Peyer's patch (tissue), 4 donors: ENCODE data around the gene LILRA2. TPM values are rescaled to one million over a fixed set of nuclear protein-coding genes. Genes with fewer than 3 reads are reported as not detected.

Experiments
- DNase-seq, 3 donors: peaks; one replicate each; pipeline ENCODE4 v3.0.0-alpha.2; 2017 to 2019
- H3K27ac ChIP-seq, 4 donors: fragments of 200-600 bp; sonication (generic); one replicate each; pipeline ENCODE4 v1.5.1; 2016 to 2019
- H3K27me3 ChIP-seq, 2 donors: fragments of 200-600 bp; sonication (generic); one replicate each; pipeline ENCODE4 v1.5.1; 2019
- H3K36me3 ChIP-seq, 3 donors: fragments of 200-600 bp; sonication (generic); one replicate each; pipeline ENCODE4 v1.5.1; 2016 to 2019
- H3K4me1 ChIP-seq, 4 donors: fragments of 200-600 bp; sonication (generic); one replicate each; pipeline ENCODE4 v1.5.1; 2016 to 2019
- H3K4me3 ChIP-seq, 4 donors: fragments of 200-600 bp; sonication (generic); 1 replicate in 3 of 4; 2 replicates in 1 of 4; pipeline ENCODE4 v1.5.1; 2016 to 2019; ENCODE audit warnings: mild to moderate bottlenecking in 1 of 4
- H3K9me3 ChIP-seq, 4 donors: fragments of 200-600 bp; sonication (generic); one replicate each; pipeline ENCODE4 v1.5.1; 2016 to 2019; ENCODE audit warnings: mild to moderate bottlenecking in 1 of 4
- POLR2A ChIP-seq, 2 donors: fragments of 450-650 bp; IDR thresholded peaks; one replicate each; pipeline ENCODE4 v1.5.1; 2017; ENCODE audit warnings: antibody characterized with exemption in 2 of 2, mild to moderate bottlenecking in 2 of 2, moderate library complexity in 2 of 2
- total RNA-seq, 4 donors: library from RNA; depleted of rRNA; stranded (reverse); fragments of >200 nt; gene quantifications; one replicate each; pipeline ENCODE4 v1.1.0, GENCODE V29; 2016
- TF ChIP-seq, protein P1 (sequence below), 6 experiments: fragments of 450-650 bp in 4 of 6; fragments of 200-600 bp in 2 of 6; sonication (generic) in 1 of 6; IDR thresholded peaks; one replicate each; pipeline ENCODE4 v1.5.1; 2017 to 2019; ENCODE audit warnings: antibody characterized with exemption in 6 of 6, mild to moderate bottlenecking in 3 of 6, moderate library complexity in 1 of 6

The LILRA2 gene
- total RNA-seq, 4 donors from 2014 or later: 0.80 to 1.7 TPM; not detected in 2

DNA sequence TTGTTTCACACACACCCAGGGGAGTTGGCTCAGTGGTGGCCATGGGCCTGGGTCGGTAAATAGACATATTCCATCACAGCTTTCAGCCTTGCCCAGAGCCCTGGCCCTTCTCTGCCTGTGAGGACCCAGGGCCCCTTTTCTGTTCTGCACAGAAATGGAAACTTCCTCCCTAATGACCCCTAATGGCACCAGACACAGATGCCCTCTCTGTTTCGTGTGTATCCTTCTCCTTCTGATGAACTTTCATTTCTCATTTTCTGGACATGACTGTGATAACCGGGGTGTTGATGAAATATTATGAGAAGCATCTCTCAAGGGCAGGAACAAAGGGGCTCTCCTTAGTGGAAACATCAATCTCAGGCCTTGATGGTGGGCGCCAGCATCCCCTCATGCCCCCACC lies 32.6 kb downstream of the LILRA2 start:
- no peak for DNase-seq

DNA sequence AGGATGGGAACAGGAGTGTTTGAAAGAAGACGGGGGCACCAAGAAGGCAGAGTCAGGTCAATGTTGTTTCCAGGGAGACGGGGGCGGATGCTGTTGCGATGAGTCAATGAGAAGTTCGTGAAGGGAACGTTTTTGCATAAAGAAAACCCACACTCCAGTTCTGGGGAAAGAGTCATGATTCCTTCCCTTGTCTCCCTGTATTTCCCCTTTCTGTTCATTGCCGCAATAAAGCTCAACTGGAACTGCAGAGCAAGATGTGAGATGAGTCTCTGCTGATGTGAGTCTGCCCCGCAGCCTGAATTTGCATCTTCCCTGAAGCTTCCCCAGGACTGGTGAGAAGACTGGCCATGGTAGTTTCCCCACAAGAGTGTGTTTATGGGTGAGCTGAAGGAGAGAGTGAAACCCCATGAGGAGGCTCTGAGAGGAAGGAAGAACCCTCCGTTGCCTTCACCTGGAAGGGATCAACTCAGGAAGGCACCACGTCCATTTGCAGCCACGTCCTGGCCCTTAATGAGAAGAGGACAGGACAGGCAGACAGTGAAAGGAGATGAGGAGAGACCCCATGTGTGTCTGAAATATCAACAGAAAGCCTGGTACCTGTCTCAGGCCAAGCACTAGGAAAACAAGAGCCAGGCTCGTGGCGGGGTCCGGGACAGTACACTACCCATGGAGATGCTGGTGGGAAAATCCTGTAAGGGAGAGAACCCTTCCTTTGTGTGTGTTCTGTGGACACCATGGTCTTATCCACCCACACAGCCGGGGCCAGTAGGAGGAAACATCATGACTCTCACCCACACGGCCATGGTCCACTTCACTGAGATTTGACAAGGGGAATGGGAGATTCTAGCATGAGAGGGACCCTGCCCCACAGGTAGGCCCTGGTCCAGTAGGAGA lies 33.5 kb downstream of the LILRA2 start:
- H3K27ac ChIP-seq: no peak overlapping the region
- no peaks in the 10 kb centered on the region for H3K36me3 ChIP-seq
- H3K4me1 ChIP-seq: no peaks in the 10 kb centered on the region
- no peak overlapping the region for H3K4me3 ChIP-seq
- H3K27me3 ChIP-seq: no peaks in the 10 kb centered on the region
- TF ChIP-seq POLR2A (IDR thresholded peaks at IDR 0.05): no peak
- TF ChIP-seq, protein P1, sequence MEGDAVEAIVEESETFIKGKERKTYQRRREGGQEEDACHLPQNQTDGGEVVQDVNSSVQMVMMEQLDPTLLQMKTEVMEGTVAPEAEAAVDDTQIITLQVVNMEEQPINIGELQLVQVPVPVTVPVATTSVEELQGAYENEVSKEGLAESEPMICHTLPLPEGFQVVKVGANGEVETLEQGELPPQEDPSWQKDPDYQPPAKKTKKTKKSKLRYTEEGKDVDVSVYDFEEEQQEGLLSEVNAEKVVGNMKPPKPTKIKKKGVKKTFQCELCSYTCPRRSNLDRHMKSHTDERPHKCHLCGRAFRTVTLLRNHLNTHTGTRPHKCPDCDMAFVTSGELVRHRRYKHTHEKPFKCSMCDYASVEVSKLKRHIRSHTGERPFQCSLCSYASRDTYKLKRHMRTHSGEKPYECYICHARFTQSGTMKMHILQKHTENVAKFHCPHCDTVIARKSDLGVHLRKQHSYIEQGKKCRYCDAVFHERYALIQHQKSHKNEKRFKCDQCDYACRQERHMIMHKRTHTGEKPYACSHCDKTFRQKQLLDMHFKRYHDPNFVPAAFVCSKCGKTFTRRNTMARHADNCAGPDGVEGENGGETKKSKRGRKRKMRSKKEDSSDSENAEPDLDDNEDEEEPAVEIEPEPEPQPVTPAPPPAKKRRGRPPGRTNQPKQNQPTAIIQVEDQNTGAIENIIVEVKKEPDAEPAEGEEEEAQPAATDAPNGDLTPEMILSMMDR (IDR thresholded peaks at IDR 0.05): no peak
- no peaks in the 10 kb centered on the region for H3K9me3 ChIP-seq
- no peak for DNase-seq

More for the DNA sequence above, 32.6 kb downstream of the LILRA2 start:
- Histone ChIP-seq H3K9me3 (no peaks in the 10 kb centered on the region), H3K27ac (no peak overlapping the region), H3K36me3 (no peaks in the 10 kb centered on the region), H3K4me1 (no peaks in the 10 kb centered on the region), H3K27me3 (no peaks in the 10 kb centered on the region), H3K4me3 (no peak overlapping the region)
- TF ChIP-seq, protein P1 (IDR thresholded peaks at IDR 0.05): no peak
- no peak for TF ChIP-seq POLR2A (IDR thresholded peaks at IDR 0.05)

DNA sequence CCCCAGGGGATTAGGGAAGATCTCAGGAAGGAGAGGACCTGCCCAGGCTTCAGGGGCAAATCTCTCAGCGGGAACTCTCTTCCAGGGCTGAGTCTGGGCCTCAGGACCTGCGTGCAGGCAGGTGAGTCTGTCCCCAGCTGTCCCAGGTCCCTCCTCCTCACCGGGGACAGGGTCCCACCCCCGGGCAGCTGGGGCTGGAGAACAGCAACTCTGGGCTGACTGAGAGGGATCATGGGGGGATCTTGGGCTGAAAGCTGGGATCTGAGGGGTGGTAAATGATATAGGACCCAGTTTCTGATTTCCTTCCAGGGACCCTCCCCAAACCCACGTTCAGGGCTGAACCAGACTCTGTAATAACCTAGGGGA lies 34.2 kb downstream of the LILRA2 start:
- Histone ChIP-seq H3K36me3 (no peaks in the 10 kb centered on the region), H3K4me3 (no peak overlapping the region), H3K27ac (no peak overlapping the region), H3K4me1 (no peaks in the 10 kb centered on the region), H3K27me3 (no peaks in the 10 kb centered on the region), H3K9me3 (no peaks in the 10 kb centered on the region)
- no peak for DNase-seq
- no peak for TF ChIP-seq POLR2A (IDR thresholded peaks at IDR 0.05)
- TF ChIP-seq, protein P1 (IDR thresholded peaks at IDR 0.05): no peak

DNA sequence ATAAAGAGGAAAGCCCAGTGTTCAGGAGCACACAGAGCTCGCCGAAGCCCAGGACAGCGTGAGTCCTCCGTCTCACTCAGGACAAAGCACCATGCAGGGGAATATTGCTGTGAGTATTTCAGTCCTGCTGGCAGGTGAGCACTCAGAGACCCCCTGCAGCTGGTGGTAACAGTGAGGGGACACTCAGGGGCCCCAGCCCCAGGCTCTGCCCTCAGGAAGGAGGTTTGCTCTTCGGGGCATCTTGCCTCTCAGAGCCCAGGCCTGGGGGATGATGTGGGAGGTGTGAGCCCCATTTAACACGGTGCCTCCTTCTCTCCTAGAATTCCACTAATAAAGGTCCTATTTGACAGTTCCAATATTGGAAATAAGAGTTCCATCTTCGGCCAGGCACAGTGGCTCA lies 34.6 kb downstream of the LILRA2 start:
- H3K9me3 ChIP-seq: no peaks in the 10 kb centered on the region

DNA sequence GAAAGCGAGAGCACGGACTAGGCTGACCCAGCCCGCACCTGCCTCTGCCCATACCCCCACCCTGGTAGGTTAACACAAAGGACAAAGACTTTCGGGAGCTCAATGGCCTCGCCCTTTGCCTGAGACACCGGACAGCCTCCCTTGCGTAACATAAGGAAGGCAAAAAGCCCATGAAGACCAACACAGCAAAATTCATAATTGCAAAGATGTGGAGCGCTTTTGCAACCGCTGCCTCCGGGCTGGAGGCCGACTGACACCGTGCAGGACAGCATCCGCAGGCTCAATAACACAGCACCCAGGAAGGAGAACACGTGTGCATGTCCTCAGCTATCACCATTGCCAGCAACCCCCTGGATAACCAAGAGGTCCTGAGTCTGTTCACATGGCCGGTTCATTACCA lies 35.2 kb downstream of the LILRA2 start:
- no peak overlapping the region for H3K27ac ChIP-seq
- TF ChIP-seq POLR2A (IDR thresholded peaks at IDR 0.05): no peak
- TF ChIP-seq, protein P1 (IDR thresholded peaks at IDR 0.05): no peak
- no peaks in the 10 kb centered on the region for H3K4me1 ChIP-seq
- H3K36me3 ChIP-seq: no peaks in the 10 kb centered on the region
- DNase-seq: no peak
- H3K27me3 ChIP-seq: no peaks in the 10 kb centered on the region
- H3K4me3 ChIP-seq: no peak overlapping the region
- H3K9me3 ChIP-seq: no peaks in the 10 kb centered on the region

More for the DNA sequence above, 34.6 kb downstream of the LILRA2 start:
- Histone ChIP-seq H3K4me1 (no peaks in the 10 kb centered on the region), H3K36me3 (no peaks in the 10 kb centered on the region), H3K27me3 (no peaks in the 10 kb centered on the region), H3K27ac (no peak overlapping the region), H3K4me3 (no peak overlapping the region)
- TF ChIP-seq, protein P1 (IDR thresholded peaks at IDR 0.05): no peak
- TF ChIP-seq POLR2A (IDR thresholded peaks at IDR 0.05): no peak
- DNase-seq: no peak
